Type B pancreatic cell (in vitro differentiated cells): ENCODE data around the gene AKAP9. TPM values are rescaled to one million over a fixed set of nuclear protein-coding genes. Genes with fewer than 3 reads are reported as not detected.
"Not testable (repeated sequence)": the region's sequence is repeated elsewhere in the genome, so short reads cannot be mapped to it uniquely, and the experiment has no call there.

ENCODE experiments used
- DNase-seq: peaks from one replicate; pipeline ENCODE4 v3.0.0; 2021; ENCODE audit warnings: mixed read lengths; ENCODE audit not compliant: unreplicated experiment; ENCODE audit errors: extremely low spot score
- H3K27ac Mint-ChIP-seq: 2 replicates; pipeline ENCODE4 v1.8.0; 2021; ENCODE audit warnings: mild to moderate bottlenecking, mixed read lengths
- H3K27me3 Mint-ChIP-seq: 2 replicates; pipeline ENCODE4 v1.8.0; 2021; ENCODE audit warnings: mixed read lengths
- H3K36me3 Mint-ChIP-seq: 2 replicates; pipeline ENCODE4 v1.8.0; 2021; ENCODE audit warnings: mixed read lengths
- H3K4me1 Mint-ChIP-seq: one replicate; pipeline ENCODE4 v1.8.0; 2021; ENCODE audit warnings: mixed read lengths; ENCODE audit not compliant: unreplicated experiment
- H3K4me3 Mint-ChIP-seq: 2 replicates; pipeline ENCODE4 v1.8.0; 2021; ENCODE audit warnings: mild to moderate bottlenecking, mixed read lengths
- H3K9me3 Mint-ChIP-seq: 2 replicates; pipeline ENCODE4 v1.8.0; 2021; ENCODE audit warnings: mixed read lengths
- CTCF ChIP-seq: fragments of 200-600 bp; sonication (generic); conservative IDR thresholded peaks from 2 replicates; pipeline ENCODE4 v1.5.0; 2021; ENCODE audit warnings: antibody characterized with exemption, mild to moderate bottlenecking
- total RNA-seq: library from RNA; stranded (reverse); gene quantifications from 2 replicates; pipeline ENCODE4 v1.2.1, GENCODE V29; 2021; ENCODE audit warnings: low replicate concordance

AKAP9 gene
- total RNA-seq, 1 donor from 2014 or later = 63.1 TPM

GRCh38 chr7:91957823-91958222, 17.2 kb downstream of the AKAP9 start:
- TF ChIP-seq CTCF = no peak
- H3K27me3 Mint-ChIP-seq = no peaks in the 10 kb centered on the region
- DNase-seq = no peak
- peaks cover 19% of the 10 kb centered on the region for H3K36me3 Mint-ChIP-seq
- H3K4me3 Mint-ChIP-seq = no peak overlapping the region
- H3K4me1 Mint-ChIP-seq = peaks cover 4% of the 10 kb centered on the region
- no peaks in the 10 kb centered on the region for H3K9me3 Mint-ChIP-seq
- H3K27ac Mint-ChIP-seq = no peak overlapping the region

GRCh38 chr7:91959023-91959422, 18.4 kb downstream of the AKAP9 start:
- Mint-ChIP-seq H3K4me1 (peaks cover 4% of the 10 kb centered on the region), H3K9me3 (no peaks in the 10 kb centered on the region), H3K27me3 (no peaks in the 10 kb centered on the region), H3K36me3 (peaks cover 13% of the 10 kb centered on the region), H3K4me3 (no peak overlapping the region), H3K27ac (no peak overlapping the region)
- DNase-seq = no peak
- no peak for TF ChIP-seq CTCF

- Mint-ChIP-seq H3K4me3 (no peak overlapping the region), H3K27ac (no peak overlapping the region), H3K36me3 (peaks cover 9% of the 10 kb centered on the region), H3K9me3 (no peaks in the 10 kb centered on the region), H3K4me1 (no peaks in the 10 kb centered on the region), H3K27me3 (no peaks in the 10 kb centered on the region)
- no peak for TF ChIP-seq CTCF
- DNase-seq = no peak
Observed at GRCh38 chr7:91961816-91962215, 21.2 kb downstream of the AKAP9 start.

GRCh38 chr7:91962419-91962818, 21.8 kb downstream of the AKAP9 start:
- DNase-seq = no peak
- no peak for TF ChIP-seq CTCF
- Mint-ChIP-seq H3K36me3 (peaks cover 12% of the 10 kb centered on the region), H3K4me1 (no peaks in the 10 kb centered on the region), H3K27me3 (no peaks in the 10 kb centered on the region), H3K4me3 (no peak overlapping the region), H3K9me3 (no peaks in the 10 kb centered on the region), H3K27ac (no peak overlapping the region)

GRCh38 chr7:91967513-91967912, 26.9 kb downstream of the AKAP9 start:
- not testable (repeated sequence) for DNase-seq, H3K4me3 Mint-ChIP-seq, H3K4me1 Mint-ChIP-seq, H3K9me3 Mint-ChIP-seq, H3K27ac Mint-ChIP-seq, H3K27me3 Mint-ChIP-seq
- peaks cover 16% of the 10 kb centered on the region for H3K36me3 Mint-ChIP-seq

GRCh38 chr7:91973639-91974038, 33.0 kb downstream of the AKAP9 start:
- Mint-ChIP-seq H3K9me3 (no peaks in the 10 kb centered on the region), H3K36me3 (peaks cover 17% of the 10 kb centered on the region), H3K4me1 (peaks cover 6% of the 10 kb centered on the region), H3K4me3 (no peak overlapping the region), H3K27me3 (no peaks in the 10 kb centered on the region), H3K27ac (no peak overlapping the region)
- TF ChIP-seq CTCF = no peak
- no peak for DNase-seq
